ENCODE data around the gene LY6G5B.

LY6G5B gene

DNA sequence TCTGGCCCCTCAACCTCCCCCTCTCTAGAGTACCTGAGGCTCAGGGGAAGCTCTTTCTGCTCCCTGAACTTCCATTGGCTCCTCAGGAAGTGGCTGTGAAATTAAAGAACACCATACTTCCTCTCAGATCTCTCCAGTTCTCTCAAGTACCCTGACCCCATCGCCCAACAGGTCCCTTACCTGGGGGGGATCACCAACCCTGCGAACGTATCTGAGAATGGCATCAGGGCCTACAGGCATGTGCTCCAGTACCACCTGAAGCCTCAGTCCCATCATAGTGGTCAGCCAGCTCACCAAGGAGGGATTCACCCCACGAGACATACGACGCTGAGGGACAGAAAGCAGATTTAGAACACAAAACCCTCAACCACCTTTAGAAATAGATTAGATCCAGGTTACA, 29.2 kb upstream of the LY6G5B start:
- DNase-seq, result no peak

DNA sequence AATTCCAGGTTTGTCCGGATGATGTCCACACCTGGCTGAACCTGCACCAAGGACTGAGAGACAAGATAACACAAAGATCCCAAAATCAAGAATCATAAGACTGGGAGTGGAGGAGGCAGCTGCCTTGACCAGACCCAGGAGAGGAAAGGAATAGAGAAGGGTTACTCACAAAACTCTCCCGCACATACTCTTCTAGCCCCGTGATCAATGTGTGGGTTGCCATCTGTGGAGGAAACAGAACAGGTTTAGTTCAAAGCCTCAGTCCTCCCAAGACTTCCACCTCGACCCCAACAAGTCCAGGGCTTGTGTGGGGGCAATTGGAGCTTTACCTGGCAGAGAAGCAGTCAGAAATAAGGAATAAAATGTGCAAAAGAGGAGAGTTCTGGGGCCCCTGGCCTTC, 28.4 kb upstream of the LY6G5B start:
- no peak for DNase-seq

DNA sequence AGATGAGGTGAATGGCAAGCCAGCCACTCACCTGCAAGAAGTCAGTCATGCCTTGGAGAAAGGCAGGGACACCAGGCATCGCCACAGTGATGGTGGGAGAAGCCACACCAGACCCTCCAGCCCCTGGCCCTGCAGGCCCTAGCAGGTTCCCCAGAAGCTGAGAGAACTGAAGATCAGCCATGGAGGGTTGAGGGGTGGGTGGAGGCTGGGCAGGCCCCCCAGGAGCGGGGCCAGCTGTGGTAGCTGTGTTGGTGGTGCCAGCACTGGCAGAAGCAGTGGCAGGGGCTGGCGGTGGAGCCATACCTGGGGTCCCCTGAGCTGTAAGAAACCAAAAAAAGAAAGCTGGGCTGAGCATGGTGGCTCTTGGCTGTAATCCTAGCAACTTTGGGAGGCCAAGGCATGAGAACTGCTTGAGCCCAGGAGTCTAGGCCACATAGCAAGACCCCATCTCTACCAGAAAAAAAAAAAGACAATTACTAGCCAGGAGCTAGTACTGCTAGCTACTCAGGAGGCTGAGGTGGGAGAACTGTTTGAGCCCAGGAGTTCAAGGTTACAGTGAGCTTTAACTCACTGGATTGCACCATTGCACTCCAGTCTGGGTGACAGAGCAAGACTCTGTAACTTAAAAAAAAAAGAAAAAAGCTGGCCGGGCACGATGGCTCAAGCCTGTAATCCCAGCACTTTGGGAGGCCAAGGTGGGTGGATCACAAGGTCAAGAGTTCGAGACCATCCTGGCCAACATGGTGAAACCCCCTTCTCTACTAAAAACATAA, 26.8 kb upstream of the LY6G5B start:
- no peak for DNase-seq

GRCh38 chr6:31643818-31644454, 25.8 kb upstream of the LY6G5B start:
- no peak for DNase-seq

- no peak for DNase-seq
Observed at GRCh38 chr6:31645325-31645724, 24.5 kb upstream of the LY6G5B start.

GRCh38 chr6:31651602-31652191, 18.1 kb upstream of the LY6G5B start:
- DNase-seq, result peak in 8 of 58 donors; percentile 29 to 85 (median 71)

DNA sequence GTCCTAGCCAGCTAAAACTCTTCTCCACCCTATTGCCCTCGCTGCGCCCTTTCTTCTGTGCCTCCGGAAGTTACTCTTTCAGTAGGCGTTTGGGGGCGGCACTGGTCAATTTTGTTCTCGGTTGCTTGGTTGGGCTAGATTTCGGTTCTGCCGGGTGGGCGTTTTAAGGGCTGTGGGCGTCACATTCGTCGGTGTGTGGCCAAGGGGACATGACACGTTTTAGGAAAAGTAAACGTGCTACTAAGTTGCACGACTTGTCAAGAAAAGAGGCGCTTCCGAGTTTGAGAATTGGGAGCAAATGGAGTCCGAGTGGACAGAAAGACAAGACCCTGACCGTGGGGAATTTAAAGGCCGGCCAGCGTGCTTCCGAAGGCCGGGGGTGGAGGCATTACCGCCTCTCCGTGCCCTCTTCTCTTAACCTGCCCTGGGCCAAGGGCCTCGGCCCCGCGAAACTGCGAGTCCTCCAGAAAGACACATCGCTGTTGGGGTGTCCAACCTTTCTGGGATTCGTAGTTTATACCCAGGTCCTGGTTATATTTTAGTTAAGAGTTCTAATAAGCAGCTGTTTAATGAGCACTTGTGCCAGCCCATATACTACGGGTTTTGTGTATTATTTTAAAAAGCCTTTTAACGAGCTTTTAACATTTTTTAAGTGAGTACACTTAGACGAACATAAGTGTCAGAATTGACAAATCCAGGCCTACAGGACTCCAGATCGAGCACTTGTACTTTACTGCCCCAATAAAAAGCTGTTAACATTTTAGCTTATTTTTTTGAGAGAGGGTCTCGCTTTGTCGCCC, 16.7 kb upstream of the LY6G5B start:
- DNase-seq, result peak in 41 of 58 donors; percentile 71 to 96 (median 90)

GRCh38 chr6:31654574-31655348, 15.0 kb upstream of the LY6G5B start:
- no peak for DNase-seq

DNA sequence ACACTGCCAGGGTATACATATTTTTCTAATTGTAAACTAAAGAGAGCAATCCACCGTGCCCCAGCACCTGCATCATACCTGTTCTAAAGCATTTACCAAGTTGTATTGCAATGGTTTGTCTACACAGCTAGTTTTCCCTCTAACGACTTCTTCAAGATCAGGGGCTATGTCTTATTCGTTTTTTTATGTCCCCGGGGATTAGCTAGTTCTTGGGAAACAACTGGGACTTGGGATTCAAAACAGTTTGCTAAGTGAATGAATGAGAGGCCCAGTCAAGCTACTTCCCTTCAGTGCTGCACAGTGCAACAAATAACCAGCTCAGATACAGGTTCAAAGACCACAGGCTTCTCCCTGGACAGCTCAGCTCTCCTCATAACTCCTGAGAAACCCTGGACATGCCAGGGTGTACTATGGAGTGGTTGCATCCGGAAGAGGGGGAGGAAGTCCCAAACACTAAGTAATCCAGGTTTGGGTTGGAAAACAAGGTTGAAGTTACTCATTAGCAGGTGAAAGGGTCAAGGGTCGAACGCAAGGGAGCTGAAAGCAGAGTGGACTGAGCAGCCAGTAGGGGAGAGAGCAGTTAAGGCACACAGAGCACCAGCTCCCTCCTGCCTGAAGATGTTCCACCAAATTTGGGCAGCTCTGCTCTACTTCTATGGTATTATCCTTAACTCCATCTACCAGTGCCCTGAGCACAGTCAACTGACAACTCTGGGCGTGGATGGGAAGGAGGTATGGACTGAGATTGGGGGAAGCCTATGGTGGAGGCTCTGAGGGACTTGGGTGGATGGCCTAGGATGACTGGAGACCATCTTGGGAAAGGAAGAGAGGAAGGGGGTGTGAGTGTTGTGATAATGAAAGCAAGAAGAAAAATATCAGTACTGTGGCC, 14.2 kb upstream of the LY6G5B start, which contains the start of gene APOM:
Gene APOM, plus strand, starts transcription at position 546 of the 889 bp plus-strand sequence. Its CDS starts 73 bp downstream, at position 619.
- no peak for DNase-seq

DNA sequence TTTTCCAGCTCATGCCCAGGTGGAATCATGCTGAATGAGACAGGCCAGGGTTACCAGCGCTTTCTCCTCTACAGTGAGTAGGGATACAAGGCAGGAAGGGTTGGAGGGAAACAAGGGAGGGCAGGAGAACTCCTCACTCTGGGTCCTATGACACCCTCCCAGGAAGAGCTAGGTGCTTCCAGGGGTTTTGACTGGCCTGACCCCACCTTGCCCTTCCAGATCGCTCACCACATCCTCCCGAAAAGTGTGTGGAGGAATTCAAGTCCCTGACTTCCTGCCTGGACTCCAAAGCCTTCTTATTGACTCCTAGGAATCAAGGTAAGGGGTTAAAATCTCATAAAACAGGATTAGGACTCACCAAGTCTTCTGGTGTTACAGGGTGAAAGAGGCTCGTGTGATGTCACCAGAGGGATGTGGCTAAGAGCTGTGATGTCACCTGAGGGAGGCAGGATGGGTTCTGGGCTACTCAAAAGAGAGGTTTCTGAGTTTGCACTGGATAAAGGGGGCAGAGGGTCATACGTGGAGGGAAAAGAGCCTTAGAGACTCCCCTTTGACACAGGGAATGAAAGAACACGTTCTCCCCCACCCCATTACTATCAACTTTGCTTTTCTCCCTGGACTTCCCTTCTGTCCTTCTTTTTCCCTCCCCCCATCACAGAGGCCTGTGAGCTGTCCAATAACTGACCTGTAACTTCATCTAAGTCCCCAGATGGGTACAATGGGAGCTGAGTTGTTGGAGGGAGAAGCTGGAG, 12.2 kb upstream of the LY6G5B start:
- DNase-seq, result no peak

DNA sequence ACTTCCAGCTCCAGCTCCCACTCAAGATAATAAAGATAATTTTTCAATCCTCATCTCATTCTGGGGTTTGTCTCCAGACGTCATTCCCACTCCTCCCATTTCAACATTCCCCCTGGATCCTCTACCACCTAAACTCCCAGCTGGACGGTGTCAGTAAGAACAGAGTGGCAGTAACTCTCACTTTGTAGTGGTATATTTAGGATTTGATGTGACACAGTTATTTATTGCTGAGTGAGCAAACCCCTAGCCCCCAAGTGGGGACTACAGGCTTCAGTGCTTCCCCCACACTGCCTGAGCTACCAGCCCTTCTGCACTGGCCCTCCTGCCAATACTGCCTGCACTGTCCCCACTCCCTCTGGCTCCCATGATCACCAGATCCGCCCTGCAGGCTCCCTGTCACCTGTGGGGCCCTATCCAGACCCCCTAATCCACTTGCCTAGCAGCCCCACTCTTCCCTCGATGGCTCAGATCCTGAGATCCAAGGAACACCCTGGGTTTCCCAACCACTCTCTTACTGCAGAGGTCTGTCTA, 11.6 kb upstream of the LY6G5B start:
- no peak for DNase-seq

- DNase-seq, result no peak
Observed at GRCh38 chr6:31658983-31659648, 10.7 kb upstream of the LY6G5B start.

DNA sequence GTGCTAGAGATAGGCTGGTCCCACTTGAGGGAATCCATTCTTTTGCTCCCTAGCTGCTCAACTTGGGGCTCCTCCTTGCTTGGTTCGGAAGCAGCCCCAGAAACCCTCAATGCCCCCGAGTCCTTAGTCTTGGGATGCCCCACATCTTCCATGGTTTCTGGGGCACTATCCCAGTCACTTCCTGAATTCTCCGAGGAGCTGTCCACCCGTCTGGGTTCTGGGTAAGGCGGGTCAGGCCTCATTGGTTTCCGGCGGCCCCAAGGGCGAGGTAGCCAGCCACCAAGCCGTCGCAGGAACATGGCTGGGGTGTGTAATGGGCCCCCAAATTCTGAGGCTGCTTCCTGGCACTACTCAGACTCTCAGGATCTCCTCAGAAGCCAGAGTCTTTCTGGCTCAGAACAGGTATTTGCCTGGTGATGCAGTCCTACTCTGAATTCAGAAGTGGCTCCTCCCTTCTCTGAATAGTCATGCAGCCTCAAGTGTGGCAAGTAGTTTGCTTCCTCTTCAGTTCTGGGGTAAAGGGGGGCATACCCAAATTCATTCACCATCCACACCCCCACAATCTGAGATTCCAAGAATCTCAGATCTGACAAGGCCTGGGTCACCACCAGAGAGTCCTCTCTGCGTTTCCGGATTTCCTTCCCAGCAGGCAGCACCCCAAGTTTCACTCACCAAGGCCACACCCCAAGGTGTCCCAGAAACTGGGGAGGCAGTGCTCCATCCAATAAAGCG, 10.0 kb upstream of the LY6G5B start:
- DNase-seq, result peak in 1 of 58 donors; percentile 1

- peak; percentile 10 to 85 (median 65) for DNase-seq
Observed at GRCh38 chr6:31660381-31661261, 9.2 kb upstream of the LY6G5B start, which contains the start of gene C6orf47. Gene C6orf47, minus strand, starts transcription at chr6:31660778. Its CDS starts 831 bp downstream, at chr6:31659947.

DNA sequence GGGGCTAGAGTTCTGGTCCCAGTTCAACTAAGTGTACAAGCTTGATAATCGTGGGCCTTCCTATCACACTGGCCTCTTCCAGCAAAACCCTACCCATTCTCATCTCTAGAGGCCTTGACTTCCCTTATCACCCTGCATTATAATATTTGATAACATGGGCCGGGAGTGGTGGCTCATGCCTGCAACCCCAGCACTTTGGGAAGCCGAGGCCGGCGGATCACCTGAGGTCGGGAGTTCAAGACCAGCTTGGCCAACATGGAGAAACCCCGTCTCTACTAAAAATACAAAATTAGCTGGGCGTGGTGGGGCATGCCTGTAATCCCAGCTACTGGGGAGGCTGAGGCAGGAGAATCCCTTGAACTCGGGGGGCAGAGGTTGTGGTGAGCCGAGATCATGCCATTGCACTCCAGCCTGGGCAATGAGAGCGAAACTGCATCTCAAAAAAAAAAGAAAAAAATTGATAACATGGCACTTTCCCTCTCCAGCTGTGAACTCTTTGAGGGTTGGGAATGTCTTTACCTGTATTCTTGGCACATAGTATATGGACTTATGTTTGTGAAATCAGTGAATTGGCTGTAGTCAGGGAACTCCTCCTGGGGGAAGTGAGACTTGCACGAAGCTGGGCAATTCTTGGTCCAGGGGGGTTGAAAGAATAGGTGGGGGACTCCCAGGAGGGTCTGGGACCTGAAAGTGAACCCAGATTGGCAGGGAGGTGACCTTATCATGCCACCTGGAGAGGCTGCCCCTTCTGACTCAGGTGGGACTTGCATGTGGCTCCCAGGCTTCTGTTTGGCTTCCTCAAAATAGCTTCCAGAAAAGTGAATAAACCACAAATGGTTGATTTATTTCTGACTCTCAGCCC, 8.3 kb upstream of the LY6G5B start:
- DNase-seq, result no peak
